GM21447 (cell line): ENCODE measurements around the gene TYRP1.
"Not testable (repeated sequence)": the region's sequence is repeated elsewhere in the genome, so short reads cannot be mapped to it uniquely, and the experiment has no call there.

Source experiments
- ATAC-seq: cut with Tn5 transposase; IDR thresholded peaks from one replicate; pipeline ENCODE4 v1.9.1; 2021; ENCODE audit not compliant: unreplicated experiment

The TYRP1 gene, protein sequence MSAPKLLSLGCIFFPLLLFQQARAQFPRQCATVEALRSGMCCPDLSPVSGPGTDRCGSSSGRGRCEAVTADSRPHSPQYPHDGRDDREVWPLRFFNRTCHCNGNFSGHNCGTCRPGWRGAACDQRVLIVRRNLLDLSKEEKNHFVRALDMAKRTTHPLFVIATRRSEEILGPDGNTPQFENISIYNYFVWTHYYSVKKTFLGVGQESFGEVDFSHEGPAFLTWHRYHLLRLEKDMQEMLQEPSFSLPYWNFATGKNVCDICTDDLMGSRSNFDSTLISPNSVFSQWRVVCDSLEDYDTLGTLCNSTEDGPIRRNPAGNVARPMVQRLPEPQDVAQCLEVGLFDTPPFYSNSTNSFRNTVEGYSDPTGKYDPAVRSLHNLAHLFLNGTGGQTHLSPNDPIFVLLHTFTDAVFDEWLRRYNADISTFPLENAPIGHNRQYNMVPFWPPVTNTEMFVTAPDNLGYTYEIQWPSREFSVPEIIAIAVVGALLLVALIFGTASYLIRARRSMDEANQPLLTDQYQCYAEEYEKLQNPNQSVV

DNA sequence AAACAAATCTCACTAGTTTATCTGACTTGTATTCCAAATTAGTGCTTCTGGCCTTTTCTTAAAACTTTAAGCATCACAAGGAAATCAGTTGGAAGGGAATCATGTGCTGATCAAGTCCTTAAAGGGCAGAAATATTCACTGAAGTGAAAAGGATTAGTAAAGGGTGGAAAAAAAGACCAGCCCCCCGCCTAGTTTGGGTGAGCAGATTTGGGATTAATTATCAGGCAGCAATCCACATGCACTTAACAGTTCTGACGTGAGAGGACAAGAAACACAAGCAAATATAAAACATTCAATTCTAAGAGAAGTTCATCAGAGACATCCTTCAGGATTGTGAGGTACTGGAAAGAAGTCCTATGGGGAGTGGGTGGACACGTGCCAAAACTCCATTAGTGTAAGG, at the start of gene TYRP1:
Gene TYRP1 (plus strand): TSS at position 245 of the 400 bp plus-strand sequence. CDS start 612 bp downstream, outside the sequence.
- no peak for ATAC-seq

DNA sequence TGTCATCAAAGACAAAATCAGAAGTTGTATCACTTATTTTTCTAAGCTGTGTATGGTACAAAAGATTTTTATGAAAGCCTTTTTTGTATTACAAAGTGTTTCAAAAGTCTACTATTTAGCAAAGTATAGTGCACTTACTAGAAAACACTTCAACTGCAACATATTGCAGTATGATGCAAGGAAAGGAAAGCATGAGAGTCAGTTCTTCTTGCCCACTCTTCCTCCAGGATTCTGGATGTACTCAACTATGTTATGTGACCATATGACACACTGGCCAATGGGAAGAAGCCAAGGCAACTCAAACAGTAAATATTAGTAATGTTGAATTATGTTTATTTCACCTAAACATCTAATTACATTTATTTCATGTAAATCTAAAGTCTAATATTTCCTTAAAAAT, 49.5 kb upstream of the TYRP1 start:
- no peak for ATAC-seq

DNA sequence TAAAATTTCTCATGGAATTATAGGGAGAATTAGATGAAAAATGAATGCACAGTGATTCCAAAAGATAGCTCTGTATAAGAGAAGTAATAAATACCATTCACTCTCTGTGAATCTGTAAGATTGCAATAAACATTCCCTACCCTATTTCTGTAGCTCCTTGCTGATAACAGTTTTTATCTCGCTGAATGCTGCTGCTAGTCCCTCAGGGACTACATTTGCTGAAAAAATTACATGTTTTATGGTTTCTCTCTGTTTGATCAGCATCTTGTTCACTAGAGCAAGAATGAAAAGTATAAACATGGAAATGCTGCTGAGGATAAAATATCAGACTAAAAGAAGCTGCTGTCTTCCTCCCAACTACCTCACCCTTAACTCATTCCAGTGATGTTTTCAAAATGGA, 44.3 kb upstream of the TYRP1 start:
- no peak for ATAC-seq

DNA sequence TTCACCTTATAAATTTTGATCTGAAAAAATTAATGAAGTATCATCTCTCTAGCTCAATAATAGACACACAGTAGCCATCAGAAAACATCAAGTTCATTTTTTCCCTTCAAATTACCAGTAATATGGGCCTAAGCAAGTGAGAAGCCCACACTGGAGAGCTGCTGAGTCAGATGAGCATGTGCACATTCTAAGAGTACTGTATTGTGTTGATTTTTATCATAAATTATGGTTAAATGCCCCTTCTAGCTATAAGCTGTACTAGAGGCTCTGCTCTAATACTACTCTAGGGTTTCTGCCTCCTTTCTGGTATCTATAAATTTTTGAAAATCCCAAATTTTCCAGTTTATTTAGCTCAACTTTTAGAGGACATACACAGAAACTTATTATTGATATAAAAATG, 42.1 kb upstream of the TYRP1 start:
- no peak for ATAC-seq

DNA sequence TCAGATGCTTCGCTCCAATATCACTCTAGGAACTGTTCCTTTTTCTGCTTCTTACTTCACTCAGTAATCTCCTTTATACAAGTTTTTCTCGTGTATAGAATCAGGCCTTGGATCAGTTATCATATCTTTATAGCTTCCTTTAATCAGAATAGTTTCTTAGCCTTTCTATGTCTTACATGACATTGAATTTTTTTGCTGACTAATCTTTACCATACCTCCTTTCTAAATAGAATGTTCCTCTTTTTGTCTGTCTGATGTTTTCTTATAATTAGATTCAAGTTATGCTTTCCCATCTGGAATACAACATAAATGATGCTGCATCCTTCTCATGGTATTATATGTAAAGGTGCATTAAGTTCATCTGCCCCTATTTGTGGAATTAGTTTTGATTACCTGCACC, 40.2 kb upstream of the TYRP1 start:
- ATAC-seq = no peak

DNA sequence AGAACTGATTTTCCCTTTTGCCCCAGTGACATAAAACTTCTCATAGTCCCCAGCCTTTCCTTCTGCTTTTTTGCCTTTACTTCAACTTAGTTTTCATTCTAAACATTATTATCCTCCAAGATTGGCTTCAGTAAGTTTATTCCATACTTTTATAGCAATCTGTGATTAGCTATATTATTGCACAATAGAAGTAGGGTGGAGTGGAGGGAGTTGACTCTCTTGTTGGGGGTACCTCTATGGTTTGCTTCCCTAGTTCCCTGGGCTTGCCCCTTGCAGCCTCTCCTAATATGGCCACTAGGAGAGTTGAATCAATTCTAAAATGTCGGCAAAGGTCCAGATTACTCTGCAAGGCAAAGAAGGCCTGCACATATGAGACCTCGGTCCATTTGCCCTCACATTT, 36.4 kb upstream of the TYRP1 start:
- no peak for ATAC-seq

DNA sequence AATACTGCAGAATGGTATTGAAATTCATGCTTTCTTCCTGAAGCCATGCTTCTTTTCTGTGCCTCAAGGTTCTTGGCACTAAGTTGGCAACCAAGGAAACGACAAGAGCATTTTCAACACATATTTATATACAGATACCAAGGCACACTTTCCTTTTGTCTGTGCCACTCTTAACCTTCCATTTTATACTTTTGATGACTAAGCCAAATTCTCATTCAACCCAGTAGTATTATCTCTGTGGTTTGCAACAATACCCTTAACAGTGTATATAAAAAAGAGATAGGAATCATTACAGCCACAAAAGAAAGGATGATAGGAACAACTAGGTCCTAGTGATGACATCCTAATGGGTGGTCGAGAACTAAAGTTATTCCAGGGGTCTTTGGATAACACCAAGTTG, 36.0 kb upstream of the TYRP1 start:
- no peak for ATAC-seq

DNA sequence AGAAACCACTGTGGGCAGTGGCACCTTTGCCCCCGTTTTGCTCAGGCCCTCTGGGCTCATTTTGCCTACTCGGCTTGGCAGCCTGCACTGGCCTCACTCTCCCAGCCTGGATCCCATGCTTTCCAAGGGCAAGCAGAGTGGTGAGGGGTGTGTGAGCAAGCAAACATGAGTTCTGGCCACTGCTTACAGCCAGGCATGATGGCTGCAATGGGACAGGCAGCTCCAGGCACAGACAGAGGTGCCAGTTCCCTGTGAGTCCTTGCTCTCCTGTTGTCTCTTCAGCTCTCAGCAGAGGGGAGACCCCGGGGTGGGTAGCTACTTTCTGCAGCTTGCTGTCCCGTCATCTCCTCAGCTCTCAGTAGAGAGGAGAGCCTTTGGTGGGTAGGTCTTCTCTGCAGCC, 35.2 kb upstream of the TYRP1 start:
- ATAC-seq = no peak

DNA sequence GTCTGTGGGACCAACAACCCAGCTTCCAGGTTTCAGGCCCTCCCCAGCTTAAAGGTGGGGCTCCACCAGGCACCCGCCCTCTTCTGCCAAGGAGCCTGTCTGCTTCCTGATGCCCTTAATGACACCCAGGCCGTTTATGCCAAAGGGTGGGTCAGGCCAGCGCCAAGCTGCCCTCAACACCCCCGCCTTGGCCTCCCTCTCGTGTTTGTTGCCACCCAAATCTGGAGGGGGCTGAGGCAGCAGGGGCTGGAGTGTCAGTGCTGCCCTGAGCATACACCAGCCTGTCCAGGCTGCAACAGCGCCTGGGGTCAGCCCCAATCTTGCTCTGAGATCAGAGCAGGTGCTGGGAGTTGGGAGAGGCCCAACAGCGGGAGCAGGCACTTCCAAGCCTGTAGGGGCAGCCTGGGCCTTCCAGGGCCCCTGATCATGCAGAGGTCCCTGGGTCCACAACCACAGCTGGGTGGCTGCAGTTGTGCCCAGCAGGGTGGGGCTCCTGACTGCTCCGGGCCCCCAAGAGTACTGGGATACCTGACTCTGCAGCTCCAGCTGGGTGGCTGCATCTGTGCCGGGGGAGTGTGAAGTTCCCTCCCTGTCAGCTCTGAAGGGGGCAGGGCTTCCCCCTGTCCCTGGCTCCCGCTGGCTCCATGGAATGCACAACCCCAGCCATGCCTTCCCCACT, 34.5 kb upstream of the TYRP1 start:
- ATAC-seq = no peak

DNA sequence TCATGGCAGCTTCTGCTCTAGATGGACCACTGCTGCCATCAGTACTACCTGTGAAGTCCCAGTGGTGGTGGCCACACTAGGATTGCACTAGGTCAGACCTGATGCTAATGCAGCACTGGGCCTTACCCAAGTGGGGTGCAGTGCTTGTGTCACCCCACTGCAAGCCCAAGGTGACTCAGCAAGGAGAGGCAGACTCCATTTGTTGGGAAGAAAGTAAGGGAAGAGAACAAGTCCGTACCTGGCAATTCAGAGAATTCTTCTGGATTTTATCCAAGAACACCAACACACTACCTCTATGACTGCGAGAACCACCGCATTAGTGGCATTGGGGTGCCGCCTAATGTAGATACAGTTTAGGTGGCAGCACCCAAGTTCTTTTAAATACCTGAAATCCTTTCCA, 34.0 kb upstream of the TYRP1 start:
- no peak for ATAC-seq

DNA sequence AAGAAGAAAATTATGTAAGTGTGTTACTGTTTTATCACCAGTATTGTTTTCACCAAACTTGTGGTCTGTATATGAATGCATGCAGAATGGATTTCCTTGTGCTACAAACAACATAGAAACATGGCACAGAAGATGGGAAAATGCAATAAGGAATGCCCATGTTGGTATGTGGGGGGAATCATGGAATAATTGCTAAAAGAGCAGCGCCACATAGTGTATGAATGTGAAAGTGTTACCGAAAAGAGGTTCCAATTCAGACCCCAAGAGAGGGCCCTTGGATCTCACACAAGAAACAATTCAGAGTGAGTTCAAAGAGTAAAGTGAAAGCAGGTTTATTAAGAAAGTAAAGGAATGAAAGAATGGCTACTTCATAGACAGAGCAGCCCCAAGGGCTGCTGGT, 26.4 kb upstream of the TYRP1 start:
- no peak for ATAC-seq

DNA sequence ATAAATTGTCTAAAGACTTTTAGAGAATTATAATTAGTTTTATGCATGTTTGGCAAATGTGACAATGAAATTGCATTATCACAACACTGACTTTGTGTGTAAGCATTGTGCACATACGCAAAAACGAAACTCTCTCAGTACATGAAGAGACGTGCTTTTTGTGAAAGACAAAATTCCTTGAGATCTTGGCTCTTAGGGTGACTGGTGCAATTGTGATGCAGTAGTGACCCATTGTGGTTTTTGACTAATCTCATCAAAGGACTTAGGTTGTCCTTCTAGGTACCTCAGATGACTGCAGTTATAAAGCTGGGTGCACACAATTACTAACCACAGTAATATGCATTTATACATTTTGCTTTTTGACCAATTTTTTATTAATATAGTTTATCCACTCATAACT, 25.3 kb upstream of the TYRP1 start:
- no peak for ATAC-seq

DNA sequence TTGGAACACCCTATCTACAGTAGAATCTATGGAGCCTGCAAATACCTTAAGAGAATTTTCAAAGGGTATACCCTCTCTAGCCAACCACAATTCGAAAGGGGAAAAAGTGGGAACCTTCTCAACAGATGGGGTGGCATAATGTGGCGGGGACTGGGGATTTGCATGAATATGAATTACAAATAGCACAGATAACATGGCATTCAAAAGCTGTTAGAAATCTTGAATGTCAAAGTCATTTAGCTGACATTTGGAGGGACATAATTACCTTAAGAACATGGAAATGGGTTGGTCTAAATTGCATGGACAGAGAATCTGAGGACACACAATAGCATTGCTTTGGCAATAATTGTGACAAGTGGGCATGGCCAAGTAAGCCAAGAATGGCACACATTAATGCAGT, 23.2 kb upstream of the TYRP1 start:
- no peak for ATAC-seq

DNA sequence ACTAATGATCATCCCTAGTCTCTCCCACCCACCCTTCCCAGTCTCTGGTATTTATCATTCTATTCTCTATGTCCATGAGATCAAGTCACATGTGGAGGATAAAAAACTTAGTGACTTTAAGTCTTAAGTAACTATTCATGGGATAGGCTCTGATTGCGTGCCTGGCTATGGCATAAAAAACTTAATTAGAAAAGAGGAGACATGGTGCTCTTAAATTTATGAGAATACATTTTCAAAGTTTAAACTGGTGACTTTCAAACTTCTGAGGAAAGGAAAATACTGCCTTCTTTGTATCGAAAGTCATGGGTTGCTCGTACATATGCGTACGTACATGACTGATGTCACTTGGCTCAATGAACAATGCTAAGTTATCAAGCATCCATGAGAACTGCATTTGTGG, 18.2 kb upstream of the TYRP1 start:
- ATAC-seq = no peak

DNA sequence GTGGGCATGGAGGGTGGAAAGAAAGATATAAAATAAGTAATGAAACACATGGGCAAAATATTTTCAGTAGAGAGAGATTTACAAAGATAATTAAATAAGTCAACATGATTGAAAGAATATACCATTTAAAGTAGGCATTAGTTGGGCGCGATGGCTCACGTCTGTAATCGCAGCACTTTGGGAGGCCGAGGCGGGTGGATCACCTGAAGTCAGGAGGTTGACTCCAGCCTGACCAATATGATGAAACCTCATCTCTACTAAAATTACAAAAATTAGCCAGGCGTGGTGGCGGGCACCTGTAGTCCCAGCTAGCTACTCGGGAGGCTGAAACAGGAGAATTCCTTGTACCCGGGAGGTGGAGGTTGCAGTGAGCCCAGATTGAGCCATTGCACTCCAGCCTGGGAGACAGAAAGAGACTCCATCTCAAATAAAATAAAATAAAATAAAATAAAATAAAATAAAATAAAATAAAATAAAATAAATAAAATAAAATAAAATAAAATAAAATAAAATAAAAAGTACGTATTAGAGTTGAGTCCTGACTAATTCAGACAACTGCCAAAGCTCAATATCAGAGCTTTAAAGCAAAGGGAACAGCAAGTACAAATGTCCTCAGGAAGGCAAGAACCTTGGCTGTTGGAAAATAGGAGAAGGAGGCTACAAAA, 15.6 kb upstream of the TYRP1 start:
- ATAC-seq = not testable (repeated sequence)

DNA sequence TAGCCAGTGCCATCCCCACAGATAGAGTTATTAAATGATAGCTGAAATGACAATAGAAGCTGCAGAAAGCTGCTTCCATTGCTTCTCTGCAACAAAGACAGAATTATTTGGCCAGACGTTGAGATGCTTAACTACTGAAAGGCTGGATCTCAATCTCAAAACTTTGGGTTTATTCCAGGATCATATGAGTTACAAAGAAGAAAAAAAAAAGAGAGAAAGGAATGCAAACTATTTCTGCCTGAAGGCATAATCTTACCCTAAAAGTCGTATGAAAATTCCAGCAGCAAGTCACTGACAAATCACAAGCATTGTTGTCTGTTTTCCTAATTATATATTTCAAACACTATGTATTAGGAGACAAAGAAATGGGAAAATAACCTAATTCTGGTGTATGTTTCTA, 12.8 kb upstream of the TYRP1 start:
- ATAC-seq = no peak

DNA sequence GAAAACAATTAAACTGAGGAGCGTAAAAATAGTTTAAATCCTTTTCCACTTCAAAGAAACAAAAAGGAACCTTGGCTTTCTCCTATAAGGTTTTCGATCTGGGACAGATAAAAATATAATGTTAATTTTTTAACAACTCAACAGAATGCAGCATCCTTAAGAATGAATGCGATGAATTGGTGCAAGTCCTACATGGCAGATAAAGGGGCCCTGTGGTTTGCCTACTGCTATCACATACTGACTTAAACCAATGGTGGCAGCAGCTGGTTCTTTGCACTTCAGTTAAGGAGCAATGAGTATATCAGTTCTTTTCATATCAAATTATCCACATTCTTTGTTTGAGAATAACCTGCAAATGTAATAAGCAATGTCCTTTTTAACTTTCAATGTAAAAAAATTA, 12.4 kb upstream of the TYRP1 start:
- no peak for ATAC-seq

DNA sequence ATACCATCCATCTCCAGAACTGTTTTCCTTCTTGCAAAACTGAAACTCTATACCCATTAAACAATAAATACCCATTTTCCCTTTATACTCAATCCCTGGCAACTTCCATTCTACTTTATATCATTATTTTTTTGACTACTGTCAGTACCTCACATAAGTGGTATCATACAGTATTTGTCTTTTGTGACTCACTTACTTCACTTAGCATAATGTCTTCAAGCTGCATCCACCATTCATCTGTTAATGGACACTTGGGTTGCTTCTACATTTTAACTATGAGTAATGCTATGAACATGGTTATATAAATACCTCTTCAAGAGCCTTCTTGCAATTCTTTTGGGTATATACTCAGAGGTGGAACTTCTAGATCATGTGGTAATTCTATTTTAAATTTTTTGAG, 11.6 kb upstream of the TYRP1 start:
- no peak for ATAC-seq

DNA sequence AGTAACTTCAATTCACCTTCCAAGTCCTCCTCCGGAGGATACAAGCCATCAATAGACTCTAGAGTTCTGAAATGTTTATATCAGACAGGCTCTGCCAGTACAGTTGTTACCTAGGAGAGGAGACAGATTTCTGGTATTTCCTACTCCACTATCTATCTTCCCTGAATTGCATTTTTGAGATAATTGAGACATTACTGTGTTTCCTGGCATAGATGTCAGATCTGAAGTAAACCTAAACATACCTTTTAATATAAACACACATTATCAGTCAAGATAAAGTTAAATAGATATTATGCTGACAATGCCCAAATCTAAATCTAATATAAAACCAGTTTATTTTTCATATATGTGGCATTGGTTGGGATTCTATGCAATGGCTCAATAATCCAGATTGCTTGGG, 8.2 kb upstream of the TYRP1 start:
- no peak for ATAC-seq

DNA sequence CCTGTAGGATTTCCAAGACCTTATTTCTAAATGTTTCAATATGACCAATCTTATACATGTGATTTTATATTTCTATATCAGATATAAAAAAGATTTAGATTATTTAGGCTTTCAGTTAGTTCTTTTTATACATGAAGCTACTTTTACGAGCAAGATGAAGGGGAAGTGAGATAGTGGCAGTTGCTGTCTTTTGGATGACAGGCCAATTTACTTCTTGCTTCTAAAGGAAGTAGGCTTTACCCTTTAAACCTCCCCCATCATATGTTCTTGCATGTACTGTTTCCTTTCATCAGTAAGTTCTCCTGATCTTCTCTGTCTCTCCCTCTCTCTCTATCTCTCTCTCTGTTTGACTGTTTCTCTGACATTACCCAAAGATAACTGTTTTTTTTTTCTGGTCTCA, 4.0 kb upstream of the TYRP1 start:
- ATAC-seq = no peak

DNA sequence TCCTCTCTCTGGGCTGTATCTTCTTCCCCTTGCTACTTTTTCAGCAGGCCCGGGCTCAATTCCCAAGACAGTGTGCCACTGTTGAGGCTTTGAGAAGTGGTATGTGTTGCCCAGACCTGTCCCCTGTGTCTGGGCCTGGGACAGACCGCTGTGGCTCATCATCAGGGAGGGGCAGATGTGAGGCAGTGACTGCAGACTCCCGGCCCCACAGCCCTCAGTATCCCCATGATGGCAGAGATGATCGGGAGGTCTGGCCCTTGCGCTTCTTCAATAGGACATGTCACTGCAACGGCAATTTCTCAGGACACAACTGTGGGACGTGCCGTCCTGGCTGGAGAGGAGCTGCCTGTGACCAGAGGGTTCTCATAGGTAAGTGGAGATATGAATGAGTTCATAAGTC, 828 bp downstream of the TYRP1 start:
- ATAC-seq = no peak

DNA sequence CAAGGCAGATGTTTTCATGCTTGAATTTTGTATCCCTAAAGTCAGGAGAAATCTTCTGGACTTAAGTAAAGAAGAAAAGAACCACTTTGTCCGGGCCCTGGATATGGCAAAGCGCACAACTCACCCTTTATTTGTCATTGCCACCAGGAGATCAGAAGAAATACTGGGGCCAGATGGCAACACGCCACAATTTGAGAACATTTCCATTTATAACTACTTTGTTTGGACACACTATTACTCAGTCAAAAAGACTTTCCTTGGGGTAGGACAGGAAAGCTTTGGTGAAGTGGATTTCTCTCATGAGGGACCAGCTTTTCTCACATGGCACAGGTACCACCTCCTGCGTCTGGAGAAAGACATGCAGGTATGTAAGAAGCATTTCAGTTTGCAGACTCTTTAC, 2.3 kb downstream of the TYRP1 start:
- no peak for ATAC-seq
